GM18498 (cell line): Measurements from ENCODE around the gene USP27X.
A peak's percentile ranks its signal among the peaks of the same experiment; 100 is the strongest.

Experiments used
- ATAC-seq: cut with Tn5 transposase; IDR thresholded peaks from one replicate; pipeline ENCODE4 v1.9.1; 2021; ENCODE audit warnings: mild to moderate bottlenecking, moderate library complexity; ENCODE audit not compliant: unreplicated experiment

USP27X gene

DNA sequence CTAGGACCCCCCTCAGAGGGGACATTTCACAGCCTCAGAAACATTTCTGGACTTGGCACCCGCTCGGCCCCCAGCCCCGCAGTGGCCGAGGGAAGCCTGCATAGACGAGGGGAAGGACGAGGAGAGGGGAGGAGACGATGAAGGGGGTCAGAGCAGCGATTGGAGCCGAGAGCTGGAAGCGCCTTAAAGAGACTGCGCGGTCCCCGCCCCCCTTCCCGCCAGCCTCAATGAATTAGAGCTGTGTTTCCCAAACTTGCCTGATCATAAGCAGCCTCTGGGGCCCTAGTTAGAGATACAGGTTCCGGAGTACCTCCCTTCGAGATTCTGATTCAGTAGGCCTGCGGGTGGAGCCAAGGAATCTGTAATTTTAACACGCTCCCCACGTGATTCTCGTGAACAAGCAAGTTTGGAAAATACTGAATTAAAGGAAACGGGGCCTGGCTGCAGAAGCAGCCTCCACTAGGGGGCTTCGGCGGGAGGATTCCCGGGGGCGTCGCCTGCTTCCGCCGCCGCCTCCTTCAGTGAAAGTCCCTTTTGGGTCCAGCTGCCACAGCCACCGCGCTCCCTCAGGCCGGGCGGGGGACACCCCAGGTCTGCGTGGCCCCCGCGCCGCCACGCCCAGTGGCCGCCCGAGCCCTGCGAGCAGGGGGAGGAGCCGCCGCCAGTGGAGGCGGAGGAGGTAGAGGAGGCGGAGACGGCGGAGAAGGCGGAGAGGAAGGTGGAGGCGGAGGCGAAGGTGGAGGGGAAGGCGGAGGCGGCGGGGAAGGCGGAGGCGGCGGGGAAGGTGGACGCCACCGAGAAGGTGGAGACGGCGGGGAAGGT lies at the start of gene USP27X:
Gene USP27X, plus strand, starts transcription at position 651 of the 822 bp plus-strand sequence. CDS start 824 bp downstream, outside the sequence.
- ATAC-seq, result peak; percentile 96

DNA sequence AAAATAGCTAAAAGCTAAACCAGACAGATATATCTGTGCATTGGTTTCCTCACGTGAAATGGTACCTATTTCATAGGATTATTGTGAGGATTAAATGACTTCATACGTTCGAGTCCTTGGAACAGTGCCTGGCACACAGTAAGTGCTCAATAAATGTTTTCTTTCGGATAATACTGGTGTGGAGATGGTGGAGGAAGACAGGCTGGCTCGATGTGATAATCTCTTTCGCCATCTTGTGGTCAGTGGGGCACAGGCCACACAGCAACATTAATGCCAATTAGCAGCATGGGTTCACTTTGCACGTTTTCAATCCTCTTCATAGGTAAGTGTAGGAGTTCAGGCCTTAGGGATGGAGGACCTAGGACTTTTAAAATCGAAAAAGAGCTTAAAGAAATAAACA lies 40.9 kb upstream of the USP27X start:
- ATAC-seq, result peak; percentile 65

DNA sequence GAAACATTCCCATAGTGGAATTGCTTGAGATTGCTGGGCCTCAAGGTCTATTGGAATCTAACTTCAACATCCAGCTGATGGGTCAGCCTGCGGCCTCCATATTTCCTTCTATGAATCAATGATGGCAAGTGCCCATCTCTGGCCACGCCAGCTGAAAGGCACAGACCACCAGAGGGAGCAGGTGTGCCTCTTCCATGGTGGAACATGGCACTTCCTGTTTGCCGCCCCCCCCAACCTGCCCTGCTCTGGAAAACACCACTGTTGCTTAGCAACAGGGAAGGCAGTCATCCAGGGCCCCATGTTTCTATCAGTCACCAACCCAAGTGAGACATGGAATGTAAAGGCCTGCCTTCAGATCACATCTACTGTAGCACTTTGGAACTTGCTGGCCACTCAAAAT lies 38.6 kb upstream of the USP27X start:
- ATAC-seq, result peak; percentile 47

DNA sequence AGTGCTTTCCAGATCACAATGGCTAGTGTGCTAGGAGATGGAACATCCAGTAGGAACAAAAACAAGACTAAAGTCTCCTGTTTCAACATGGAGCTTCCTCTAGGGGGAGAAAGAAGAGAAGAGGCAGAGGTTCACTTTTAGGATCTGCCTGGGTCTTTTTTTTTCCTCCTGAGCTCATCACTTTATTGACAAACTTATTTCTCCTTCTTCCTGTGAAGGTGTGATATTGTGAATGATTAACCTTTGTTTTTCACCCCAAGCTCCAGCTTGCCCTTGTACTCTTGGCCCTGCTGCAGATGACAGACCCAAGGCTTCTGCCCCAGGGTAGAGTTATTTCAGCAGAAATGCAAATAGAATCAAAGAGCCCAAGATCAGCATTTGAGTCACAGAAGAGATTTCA lies 36.7 kb upstream of the USP27X start:
- ATAC-seq, result no peak

DNA sequence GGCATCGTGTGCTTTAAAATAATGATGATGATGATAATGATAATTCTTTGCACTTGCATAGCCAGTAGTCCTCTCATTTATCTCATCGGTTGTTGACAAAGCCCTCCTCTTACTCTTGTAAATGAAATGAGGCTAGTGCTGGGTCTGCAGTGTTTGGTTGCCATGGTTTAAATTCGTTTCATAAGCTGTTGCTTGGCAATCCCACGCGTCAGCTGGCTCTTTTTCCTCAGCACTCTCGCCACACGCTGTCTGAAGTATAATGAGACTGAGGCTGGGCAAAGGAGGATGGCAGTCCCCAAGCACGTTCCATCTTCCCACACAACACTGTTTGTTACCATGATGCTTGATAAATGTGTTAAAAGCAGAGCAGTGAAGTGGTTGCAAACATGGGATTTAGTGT lies 34.7 kb upstream of the USP27X start:
- ATAC-seq, result no peak

DNA sequence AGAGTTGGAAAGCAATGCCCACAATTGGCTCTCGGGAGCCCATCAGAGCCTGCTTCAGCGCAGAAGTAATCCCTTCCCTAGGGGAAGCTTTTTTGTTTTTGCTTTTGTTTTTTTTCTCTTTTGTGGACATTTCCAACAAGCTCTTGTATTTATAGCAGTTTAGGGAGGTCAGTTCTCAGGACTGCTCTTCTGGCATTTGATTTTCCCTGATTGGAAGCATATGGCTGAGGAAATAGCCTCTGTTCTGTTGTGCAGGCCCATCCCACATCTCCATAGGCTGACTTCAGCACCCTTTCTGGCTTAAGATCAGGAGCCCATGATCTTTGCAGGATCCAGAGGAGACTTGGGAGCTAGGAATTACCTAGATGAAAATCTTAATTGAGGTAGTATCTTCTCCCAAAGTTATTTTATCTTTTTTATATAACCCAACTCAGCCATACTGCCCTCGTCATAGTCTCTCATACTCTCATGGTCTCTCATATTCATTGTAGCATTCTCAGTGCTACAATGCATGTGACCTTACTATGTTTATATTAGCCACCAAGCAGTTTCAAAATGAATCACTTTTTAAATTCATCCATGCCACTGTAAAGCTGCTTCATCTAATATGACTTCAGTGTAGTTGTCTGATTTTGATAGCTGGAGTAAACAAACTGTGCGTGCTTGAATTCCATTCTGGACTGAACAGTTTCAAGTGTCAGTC lies 33.4 kb upstream of the USP27X start:
- peak; percentile 44 for ATAC-seq

DNA sequence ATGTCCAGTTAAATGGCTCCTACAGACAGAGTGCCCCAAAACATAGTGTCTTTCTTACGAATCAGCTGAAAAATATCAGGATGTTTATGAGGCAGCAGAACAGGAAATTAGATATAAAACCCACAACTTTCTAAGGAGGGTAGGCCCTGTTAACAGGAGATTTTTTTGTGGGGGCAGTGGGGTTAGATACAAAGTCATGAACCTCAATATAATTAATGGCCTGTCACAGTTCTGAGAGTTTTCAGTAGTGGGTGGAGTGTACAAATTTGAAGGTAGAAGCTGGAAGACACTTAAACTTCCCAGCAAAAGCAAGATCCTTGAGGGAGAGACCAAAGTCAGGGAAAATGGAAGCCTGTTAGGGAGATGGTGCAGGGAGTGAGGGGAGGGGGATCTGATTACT lies 32.8 kb upstream of the USP27X start:
- ATAC-seq, result no peak

DNA sequence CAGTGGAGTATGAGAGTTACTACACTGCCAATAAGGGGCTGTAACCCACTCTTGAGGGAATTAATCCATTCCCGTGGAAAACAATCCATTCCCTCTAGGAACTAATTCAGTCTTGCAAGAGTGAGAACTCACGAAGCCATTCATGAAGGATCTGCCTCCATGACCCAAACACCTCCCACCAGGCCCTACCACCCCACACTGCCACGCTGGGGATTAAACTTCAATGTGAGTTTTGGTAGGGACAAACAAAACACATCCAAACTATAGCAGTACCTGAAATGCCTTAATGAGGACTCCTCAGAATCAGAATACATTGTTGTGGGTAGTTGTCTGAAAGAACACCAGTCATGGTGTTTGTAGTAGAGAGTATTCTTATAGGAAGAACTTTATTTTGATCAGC lies 31.0 kb upstream of the USP27X start:
- ATAC-seq, result no peak

DNA sequence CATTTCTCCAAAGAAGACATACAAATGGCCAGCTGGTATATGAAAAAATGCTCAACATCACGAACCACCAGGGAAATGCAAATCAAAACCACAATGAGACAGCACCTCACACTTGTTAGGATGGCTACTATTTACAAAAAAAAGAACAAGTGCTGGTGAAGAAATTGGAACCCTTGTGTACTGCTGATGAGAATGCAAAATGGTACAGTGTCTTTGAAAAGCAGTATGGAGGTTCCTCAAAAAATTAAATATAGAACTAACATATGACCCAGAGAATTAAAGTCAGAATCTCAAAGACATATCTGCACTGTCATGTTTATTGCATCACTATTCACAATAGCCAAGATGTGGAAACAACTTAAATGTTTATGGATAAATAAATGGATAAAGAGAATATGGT lies 29.3 kb upstream of the USP27X start:
- ATAC-seq, result peak; percentile 40

DNA sequence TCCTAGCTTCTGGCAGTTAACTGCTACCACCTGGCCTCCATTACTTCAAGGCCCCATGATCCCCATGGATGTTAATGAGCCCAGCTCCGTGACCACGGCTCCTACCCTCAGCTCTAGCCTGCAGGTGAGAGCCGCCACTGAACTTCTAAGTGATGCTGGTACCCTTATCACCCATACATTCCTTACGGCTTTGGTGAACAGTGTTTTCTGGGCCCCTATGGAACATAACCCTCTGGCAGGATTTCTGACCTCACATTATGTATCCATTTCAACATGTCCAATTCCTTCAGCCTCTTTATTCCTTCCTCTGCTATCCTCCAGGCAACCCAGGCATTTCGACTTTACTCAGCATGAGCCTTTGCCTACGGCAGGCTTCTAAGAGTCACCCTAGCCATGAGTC lies 25.6 kb upstream of the USP27X start:
- no peak for ATAC-seq

DNA sequence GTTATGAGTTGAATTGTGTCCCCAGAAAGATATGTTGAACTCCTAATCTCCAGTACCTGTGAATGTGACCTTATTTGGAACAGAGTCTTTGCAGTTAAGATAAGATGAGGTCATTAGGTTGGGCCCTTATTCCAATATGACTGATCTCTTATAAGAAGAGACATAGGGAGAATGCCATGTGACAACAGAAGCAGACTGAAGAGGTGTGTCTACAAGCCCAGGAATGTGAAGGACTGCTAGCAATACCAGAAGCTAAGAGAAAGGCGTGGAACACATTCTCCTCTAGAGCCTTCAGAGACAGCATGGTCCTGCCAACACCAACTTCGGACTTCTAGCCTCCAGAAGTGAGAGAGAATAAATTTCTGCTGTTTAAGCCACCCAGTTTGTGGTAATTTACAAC lies 22.5 kb upstream of the USP27X start:
- no peak for ATAC-seq

DNA sequence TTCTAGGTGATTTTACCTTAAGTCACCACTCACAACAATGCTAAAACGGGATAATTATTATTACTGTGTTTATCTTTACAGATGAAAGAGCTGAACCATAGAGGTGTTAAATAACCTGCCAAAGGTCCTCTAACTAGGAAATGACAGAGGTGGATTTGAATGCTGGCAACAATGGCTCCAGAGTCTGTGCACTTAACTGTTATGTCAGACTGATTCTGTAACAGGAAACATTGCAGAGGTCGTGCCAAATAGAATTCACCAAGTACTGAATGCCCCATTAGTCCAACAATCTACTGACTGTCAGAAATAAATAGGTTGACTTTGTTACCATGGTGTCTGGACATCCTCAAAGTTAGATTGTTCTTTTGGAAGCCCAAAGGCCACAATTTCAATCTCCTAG lies 20.9 kb upstream of the USP27X start:
- no peak for ATAC-seq

DNA sequence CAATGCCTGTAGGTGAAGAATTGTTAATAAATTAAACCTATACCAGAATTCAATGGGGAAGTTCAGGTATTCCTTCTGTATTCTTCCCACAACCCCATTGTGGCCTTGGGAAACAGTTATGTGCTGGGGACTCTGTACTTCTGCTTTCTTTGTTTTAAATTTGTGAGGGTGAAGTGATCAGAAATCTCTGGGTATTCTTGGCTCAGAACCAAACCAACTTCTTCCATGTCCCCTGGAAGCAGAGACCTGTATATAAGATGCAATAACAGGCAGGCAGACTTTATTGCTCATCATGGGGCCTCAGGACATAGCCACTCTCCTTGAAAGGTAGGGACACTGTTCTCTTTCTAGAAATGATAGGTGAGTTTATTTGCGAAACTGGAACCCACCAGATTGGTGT lies 19.8 kb upstream of the USP27X start:
- ATAC-seq, result no peak

DNA sequence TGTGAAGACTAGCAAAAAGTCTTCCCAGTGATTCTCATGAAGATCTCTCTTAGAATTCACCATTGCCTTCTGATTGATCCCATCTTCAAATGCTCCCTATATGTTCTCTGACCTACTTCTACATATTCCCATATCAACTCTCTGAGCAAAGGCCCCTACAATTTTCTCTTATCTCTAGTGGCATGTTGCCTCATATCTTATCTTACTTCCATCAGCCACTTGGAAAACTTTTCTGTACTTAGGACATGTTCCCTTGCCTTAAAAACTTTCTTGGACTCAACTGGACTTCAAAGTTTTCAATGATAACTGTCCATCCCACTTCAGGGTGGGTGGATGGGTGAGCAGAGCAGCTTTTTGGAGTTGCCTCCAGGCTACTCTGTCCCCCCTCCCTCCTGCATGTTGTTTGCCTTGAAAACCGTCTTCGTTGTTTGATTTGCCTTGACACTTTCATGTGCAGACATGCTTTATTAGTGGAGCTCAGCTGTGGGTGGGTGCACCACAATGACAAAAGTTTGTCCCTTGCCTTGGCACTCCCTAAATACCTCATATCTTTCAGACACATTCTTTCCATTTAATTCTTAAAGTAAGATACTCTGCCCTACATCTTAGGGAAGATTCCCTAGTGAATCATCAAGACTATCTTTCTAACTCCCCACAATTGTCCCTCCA lies 18.3 kb upstream of the USP27X start:
- ATAC-seq, result no peak

DNA sequence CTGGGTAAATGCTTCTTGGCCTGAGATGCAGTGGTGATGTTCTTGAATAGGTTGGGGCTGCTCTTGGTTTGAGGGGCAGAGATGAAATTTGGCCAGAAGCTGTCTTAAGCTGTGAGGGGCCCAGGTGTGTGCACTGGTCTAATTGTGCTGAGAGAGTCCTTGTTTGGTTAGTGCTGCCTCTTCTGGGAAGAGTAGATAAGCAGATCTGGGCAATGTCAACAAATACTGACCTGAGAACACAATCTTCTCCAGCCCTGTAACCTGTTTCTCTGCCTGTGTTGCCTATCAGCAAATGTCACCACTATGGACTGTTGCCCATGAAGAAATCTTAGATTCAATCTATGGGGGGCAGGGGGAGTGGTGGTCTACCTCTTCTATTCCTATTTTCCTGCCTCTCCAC lies 17.2 kb upstream of the USP27X start:
- no peak for ATAC-seq

DNA sequence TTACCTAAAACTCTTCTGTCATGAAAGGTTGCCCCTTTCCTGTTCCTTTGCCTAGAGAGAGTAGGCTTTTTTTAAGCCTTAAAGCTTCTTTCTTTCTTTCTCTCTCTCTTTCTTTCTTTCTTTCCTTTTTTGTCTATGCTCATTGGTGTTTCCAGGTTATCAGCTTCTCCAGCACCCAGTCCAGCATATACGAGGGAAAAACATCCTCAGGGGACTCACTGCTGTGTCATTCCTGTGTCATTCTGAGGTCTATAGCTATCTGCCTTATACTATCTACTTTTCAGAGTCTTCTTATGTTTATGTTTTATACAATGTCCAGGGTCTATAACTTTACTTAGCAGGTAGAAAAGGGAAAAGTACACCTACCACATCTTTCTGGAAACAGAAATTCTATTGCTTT lies 10.5 kb upstream of the USP27X start:
- no peak for ATAC-seq

DNA sequence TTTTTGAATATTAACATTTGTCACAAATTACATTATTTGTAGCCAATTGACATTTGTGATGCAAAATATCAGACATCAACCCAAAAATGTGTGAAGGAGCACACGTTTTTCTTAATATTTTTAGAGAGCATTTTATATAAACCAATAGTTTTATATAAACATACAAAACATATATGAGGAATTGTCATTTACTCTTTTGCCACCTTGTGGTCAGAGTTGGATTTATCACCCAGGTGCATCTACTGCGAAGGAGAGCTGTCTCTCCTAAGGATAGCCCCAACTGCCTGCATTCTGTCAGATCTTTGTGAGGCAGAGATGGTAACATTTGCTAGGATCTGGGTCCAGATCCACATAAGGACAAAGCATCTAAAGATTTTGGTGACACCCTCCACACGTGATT lies 2.5 kb upstream of the USP27X start:
- no peak for ATAC-seq

DNA sequence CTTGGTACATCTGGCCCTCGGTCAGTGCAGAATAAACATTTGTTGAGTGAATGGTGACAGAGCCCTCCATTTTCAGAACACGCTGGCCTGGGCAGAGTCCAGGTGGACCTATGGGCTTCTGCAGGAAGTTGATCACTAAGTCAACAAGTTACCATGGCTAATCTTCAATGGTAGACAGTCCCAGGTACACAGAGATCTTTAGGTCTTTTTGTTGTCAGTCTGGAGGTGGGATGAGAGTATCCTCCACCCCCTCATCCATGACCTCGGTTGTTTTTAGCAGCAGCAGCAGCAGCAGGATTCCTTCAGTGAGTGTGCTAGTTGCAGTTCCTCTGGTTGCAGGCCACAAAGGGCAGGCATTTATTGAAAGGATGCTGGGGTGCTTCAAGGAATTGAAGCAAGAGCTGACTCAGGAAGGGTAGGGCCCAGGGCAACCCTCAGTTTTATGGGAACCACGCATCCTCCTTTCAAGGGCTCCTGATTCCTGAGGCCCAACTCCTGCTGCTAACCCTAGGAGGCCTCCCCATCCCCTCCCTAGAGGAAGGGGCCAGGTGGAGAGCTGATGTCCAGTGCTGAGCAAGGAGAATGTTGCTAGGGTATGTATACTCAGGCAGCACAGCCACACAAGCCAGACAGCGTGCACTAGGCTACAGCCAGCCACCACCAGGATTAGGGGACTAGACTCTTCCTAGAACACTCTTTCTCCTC lies 1.7 kb upstream of the USP27X start:
- no peak for ATAC-seq

DNA sequence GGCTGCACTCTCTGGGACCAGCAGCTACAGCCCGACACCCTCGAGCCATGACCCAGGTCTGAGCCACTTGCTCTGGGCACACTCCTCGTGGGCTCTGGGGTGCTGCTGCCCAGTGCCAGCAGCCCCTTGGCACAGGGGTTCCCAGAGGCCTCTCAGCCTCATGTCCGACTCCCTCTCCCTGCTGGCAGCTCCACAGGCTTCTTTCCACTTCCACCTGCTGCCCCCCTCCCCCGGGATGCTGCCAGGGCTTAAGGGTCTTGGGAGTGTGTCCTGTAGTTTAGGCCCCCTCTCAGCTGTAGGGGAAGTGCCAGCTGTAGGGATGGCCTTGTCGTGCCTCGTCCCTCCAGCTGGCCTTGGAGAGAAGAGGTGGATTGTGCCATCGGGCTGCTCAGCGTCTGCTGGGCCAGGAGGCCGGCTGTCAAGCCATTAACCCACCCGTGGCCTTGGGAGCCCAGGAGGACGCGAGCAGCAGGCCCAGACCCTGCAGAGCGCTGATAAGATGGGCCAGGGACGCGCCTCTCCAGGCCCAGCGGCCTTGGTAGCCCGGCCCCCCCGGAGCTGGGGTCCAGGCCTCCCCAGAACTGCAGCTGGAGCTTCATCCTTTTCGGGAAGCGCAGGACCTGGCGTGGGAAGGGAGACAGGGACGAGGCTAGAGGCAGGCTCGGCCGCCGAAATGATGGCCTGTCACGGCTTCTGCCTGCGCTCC lies 1.0 kb upstream of the USP27X start:
- no peak for ATAC-seq

DNA sequence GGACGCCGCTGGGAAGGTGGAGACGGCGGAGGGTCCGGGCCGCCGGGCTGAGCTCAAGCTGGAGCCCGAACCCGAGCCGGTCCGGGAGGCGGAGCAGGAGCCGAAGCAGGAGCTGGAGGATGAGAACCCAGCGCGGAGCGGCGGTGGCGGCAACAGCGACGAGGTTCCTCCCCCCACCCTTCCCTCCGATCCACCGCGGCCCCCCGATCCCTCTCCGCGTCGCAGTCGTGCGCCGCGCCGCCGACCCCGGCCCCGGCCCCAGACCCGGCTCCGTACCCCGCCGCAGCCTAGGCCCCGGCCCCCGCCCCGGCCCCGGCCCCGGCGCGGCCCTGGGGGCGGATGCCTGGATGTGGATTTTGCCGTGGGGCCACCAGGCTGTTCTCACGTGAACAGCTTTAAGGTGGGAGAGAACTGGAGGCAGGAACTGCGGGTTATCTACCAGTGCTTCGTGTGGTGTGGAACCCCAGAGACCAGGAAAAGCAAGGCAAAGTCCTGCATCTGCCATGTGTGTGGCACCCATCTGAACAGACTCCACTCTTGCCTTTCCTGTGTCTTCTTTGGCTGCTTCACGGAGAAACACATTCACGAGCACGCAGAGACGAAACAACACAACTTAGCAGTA lies 483 bp downstream of the USP27X start:
- peak; percentile 5 for ATAC-seq
